ENCODE measurements around the gene ARPP21. TPM values are rescaled to one million over a fixed set of nuclear protein-coding genes. Genes with fewer than 3 reads are reported as not detected.

The ARPP21 gene
- not detected for total RNA-seq

DNA sequence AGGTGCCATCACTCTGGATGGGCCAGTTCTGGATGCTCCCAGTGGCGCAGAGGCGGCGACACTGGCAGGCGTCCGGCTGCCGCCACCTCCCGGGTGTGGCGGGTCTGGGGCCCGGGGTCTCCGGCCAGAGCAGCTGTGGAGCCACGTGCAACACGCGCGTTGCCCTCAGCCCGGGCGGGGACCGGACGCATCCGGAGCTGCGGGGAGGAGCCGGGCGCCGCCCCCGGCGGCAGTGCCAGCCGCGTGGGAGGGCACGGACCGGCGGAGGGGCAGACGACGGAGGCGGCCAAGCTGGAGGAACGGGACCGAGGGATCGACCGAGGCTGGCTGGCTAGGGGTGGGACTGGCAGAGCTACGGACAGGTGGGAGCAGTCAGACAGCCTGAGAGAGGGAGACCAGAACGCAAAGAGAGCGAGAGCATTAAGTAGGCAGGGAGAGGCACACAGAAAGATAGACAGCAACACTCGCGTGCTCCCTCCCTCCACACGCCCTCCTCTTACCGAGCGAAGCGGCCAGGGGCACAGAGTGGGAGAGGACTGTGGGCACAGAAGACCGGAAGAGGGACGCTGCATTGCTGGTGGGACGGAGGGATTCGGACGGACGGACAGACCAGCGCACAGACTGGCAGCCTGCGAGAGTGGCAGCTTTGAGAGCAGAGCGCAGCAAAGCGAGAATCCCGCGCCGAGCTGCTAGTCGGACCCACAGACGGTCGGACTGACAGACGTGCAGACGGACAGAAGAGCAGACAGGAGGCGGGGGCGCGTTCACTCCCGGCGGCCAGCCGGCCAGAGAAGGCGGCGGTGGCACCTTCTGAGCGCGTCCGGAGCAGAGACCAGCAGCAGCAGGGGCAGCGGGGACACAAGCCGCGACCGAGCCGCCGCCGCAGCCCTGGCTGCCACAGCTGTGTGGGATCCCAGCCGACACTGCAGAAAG lies at the start of gene ARPP21:
TSS of gene ARPP21 (plus strand) at position 272 of the 933 bp plus-strand sequence. CDS start 42,227 bp downstream, outside the sequence.

Small RNAs within 50 kb of the gene (microRNA-seq; reads per million reads assigned to microRNA genes)
- 1.9 reads per million for gene MIR128-2 (ENCODE audit: borderline microRNAs expressed, borderline replicate concordance)

Data from activated naive CD4-positive, alpha-beta T cell treated with anti-CD3 and anti-CD28 coated beads, Interleukin-2, amount 10 ng/mL, durations not matched to agents 5 hours and 36 hours (primary cell).